Smooth muscle cell (in vitro differentiated cells): ENCODE results near the gene TADA2A. TPM values are rescaled to one million over a fixed set of nuclear protein-coding genes. Genes with fewer than 3 reads are reported as not detected.

Experiments used
- DNase-seq: peaks from one replicate; lab custom pipeline; 2025; ENCODE audit not compliant: unreplicated experiment; lab: John Stamatoyannopoulos, UW
- H2AFZ ChIP-seq: fragments of 200-600 bp; sonication (generic); 2 replicates; pipeline ENCODE4 v1.6.0; 2016; ENCODE audit warnings: antibody characterized with exemption, low read depth, mild to moderate bottlenecking
- H3F3A ChIP-seq: fragments of 200-600 bp; sonication (generic); 2 replicates; pipeline ENCODE4 v1.6.0; 2017; ENCODE audit warnings: antibody characterized with exemption, low read depth
- H3K27ac ChIP-seq: fragments of 200-600 bp; sonication (generic); 2 replicates; pipeline ENCODE4 v1.5.1; 2016; ENCODE audit warnings: low read depth, mild to moderate bottlenecking
- H3K27me3 ChIP-seq: fragments of 200-600 bp; sonication (generic); 2 replicates; pipeline ENCODE4 v1.6.1; 2016; ENCODE audit warnings: low read depth, mild to moderate bottlenecking
- H3K36me3 ChIP-seq: fragments of 200-600 bp; sonication (generic); 2 replicates; pipeline ENCODE4 v1.5.1; 2016; ENCODE audit warnings: low read depth
- H3K4me1 ChIP-seq: fragments of 200-600 bp; sonication (generic); 2 replicates; pipeline ENCODE4 v1.5.1; 2016; ENCODE audit warnings: low read depth
- H3K4me2 ChIP-seq: fragments of 200-600 bp; sonication (generic); 2 replicates; pipeline ENCODE4 v1.6.0; 2016; ENCODE audit warnings: mild to moderate bottlenecking
- H3K4me3 ChIP-seq: fragments of 200-600 bp; sonication (generic); 2 replicates; pipeline ENCODE4 v1.5.1; 2016; ENCODE audit warnings: mild to moderate bottlenecking
- H3K79me2 ChIP-seq: fragments of 200-600 bp; sonication (generic); 2 replicates; pipeline ENCODE4 v1.6.0; 2016; ENCODE audit warnings: low read depth, mild to moderate bottlenecking
- H3K9ac ChIP-seq: fragments of 200-600 bp; sonication (generic); 2 replicates; pipeline ENCODE4 v1.6.0; 2016; ENCODE audit warnings: low read depth
- H3K9me3 ChIP-seq: fragments of 200-600 bp; sonication (generic); replicated peaks from 2 replicates; pipeline ENCODE4 v1.5.1; 2016; ENCODE audit warnings: low read depth
- H4K20me1 ChIP-seq: fragments of 200-600 bp; sonication (generic); 2 replicates; pipeline ENCODE4 v1.6.0; 2016; ENCODE audit warnings: low read depth
- CTCF ChIP-seq: fragments of 200-600 bp; sonication (generic); IDR thresholded peaks from 2 replicates; pipeline ENCODE4 v1.5.1; 2017; ENCODE audit warnings: borderline replicate concordance, mild to moderate bottlenecking, antibody characterized with exemption; ENCODE audit not compliant: insufficient read depth, poor library complexity, severe bottlenecking
- WGBS: methylation state at CpG from one replicate; pipeline ENCODE4 v1.1.7; 2016; ENCODE audit warnings: low lambda C conversion rate; 5-methylcytosine and 5-hydroxymethylcytosine counted together
- polyA plus RNA-seq: library from polyadenylated mRNA; unstranded; fragments of >200 nt; fragmentation: Nextera tagmentation; extraction: Ambion mirVana; gene quantifications from 2 replicates; pipeline ENCODE4 v1.2.1, GENCODE V29; 2016
- total RNA-seq: library from RNA; depleted of rRNA; stranded (reverse); fragments of >200 nt; gene quantifications from 2 replicates; pipeline ENCODE4 v1.2.3, GENCODE V29; 2014

TADA2A gene
- total and polyA plus RNA-seq, 2 experiments from 2014 or later = 9.7 to 11.8 TPM

GRCh38 chr17:37517881-37518280, 111.2 kb downstream of the TADA2A start:
- 88% methylated on average over 4 of the region's 4 CpGs for WGBS
- no peak overlapping the region for H2AFZ ChIP-seq

GRCh38 chr17:37518826-37519225, 112.1 kb downstream of the TADA2A start:
- 92% methylated on average over 8 of the region's 8 CpGs for WGBS
- Histone ChIP-seq H3K79me2 (no peaks in the 10 kb centered on the region), H3F3A (peaks cover 6% of the 10 kb centered on the region), H2AFZ (no peak overlapping the region), H3K9ac (no peak overlapping the region), H3K4me1 (no peaks in the 10 kb centered on the region), H3K27me3 (no peaks in the 10 kb centered on the region), H3K27ac (peak overlapping the region; percentile 42), H4K20me1 (peaks cover 12% of the 10 kb centered on the region), H3K4me3 (no peak overlapping the region), H3K36me3 (peaks cover 6% of the 10 kb centered on the region), H3K9me3 (no peaks in the 10 kb centered on the region), H3K4me2 (no peak overlapping the region)
- TF ChIP-seq CTCF = no peak
- DNase-seq = no peak

More at GRCh38 chr17:37517881-37518280, 111.2 kb downstream of the TADA2A start:
- Histone ChIP-seq H3K36me3 (peaks cover 6% of the 10 kb centered on the region), H3K9ac (no peak overlapping the region), H3K27ac (no peak overlapping the region), H3K9me3 (no peaks in the 10 kb centered on the region), H3F3A (peaks cover 6% of the 10 kb centered on the region), H4K20me1 (peaks cover 20% of the 10 kb centered on the region), H3K4me1 (no peaks in the 10 kb centered on the region), H3K4me3 (no peak overlapping the region), H3K4me2 (no peak overlapping the region), H3K27me3 (no peaks in the 10 kb centered on the region), H3K79me2 (peaks cover 4% of the 10 kb centered on the region)
- TF ChIP-seq CTCF = no peak
- no peak for DNase-seq

- no peak overlapping the region for H3K4me3 ChIP-seq
- no peak overlapping the region for H3K9ac ChIP-seq
- no peaks in the 10 kb centered on the region for H3K79me2 ChIP-seq
- TF ChIP-seq CTCF = no peak
- H3K4me2 ChIP-seq = peak overlapping the region; percentile 5
- H3F3A ChIP-seq = peaks cover 6% of the 10 kb centered on the region
- H3K36me3 ChIP-seq = peaks cover 6% of the 10 kb centered on the region
- H4K20me1 ChIP-seq = peaks cover 9% of the 10 kb centered on the region
- H2AFZ ChIP-seq = no peak overlapping the region
- H3K27ac ChIP-seq = peak overlapping the region; percentile 42
- no peaks in the 10 kb centered on the region for H3K9me3 ChIP-seq
- WGBS = 43% methylated on average over 5 of the region's 5 CpGs
- H3K27me3 ChIP-seq = no peaks in the 10 kb centered on the region
- DNase-seq = no peak
- no peaks in the 10 kb centered on the region for H3K4me1 ChIP-seq
These were observed 112.7 kb downstream of the TADA2A start for GRCh38 chr17:37519251-37519985.

GRCh38 chr17:37520174-37520573, 113.5 kb downstream of the TADA2A start:
- Histone ChIP-seq H3K4me3 (no peak overlapping the region), H3K27me3 (no peaks in the 10 kb centered on the region), H3K9me3 (no peaks in the 10 kb centered on the region), H3K79me2 (no peaks in the 10 kb centered on the region), H3K36me3 (no peaks in the 10 kb centered on the region), H3K27ac (peak overlapping the region; percentile 42), H2AFZ (no peak overlapping the region), H3F3A (peaks cover 6% of the 10 kb centered on the region), H3K4me1 (no peaks in the 10 kb centered on the region), H4K20me1 (peaks cover 4% of the 10 kb centered on the region), H3K4me2 (no peak overlapping the region), H3K9ac (no peak overlapping the region)
- DNase-seq = no peak
- WGBS = 76% methylated on average over 8 of the region's 8 CpGs
- no peak for TF ChIP-seq CTCF
